Liver (tissue), 3 donors: ENCODE results near the gene ANXA8L1.
"Not testable (repeated sequence)": the region's sequence is repeated elsewhere in the genome, so short reads cannot be mapped to it uniquely, and the experiment has no call there.

ENCODE experiments used
- CTCF ChIP-seq: fragments of 150-350 bp; IDR thresholded peaks from 2 replicates; pipeline ENCODE4 v1.5.1; 2017; ENCODE audit warnings: improper control_type of control experiment, low read depth, low read length; ENCODE audit not compliant: missing input control
- EGR1 ChIP-seq, 2 donors: IDR thresholded peaks; 2 replicates each; pipeline ENCODE4 v1.6.1; 2016 to 2018; ENCODE audit warnings: antibody characterized with exemption in 2 of 2, low read depth in 2 of 2
- FOXA1 ChIP-seq: IDR thresholded peaks from 2 replicates; pipeline ENCODE4 v1.6.1; 2016; ENCODE audit warnings: antibody characterized with exemption
- JUND ChIP-seq, 2 donors: IDR thresholded peaks; 2 replicates each; pipeline ENCODE4 v1.6.1; 2016; ENCODE audit warnings: antibody characterized with exemption in 2 of 2
- MAX ChIP-seq: IDR thresholded peaks from 2 replicates; pipeline ENCODE4 v1.6.1; 2016; ENCODE audit warnings: antibody characterized with exemption
- RAD21 ChIP-seq, 2 donors: IDR thresholded peaks; 2 replicates each; pipeline ENCODE4 v1.6.1; 2016; ENCODE audit warnings: antibody characterized with exemption in 2 of 2, mild to moderate bottlenecking in 2 of 2
- REST ChIP-seq: IDR thresholded peaks from 2 replicates; pipeline ENCODE4 v1.6.1; 2016; ENCODE audit warnings: antibody characterized with exemption, mild to moderate bottlenecking
- TAF1 ChIP-seq: conservative IDR thresholded peaks from 2 replicates; pipeline ENCODE4 v1.6.1; 2016; ENCODE audit warnings: antibody characterized with exemption, mild to moderate bottlenecking
- YY1 ChIP-seq: IDR thresholded peaks from 2 replicates; pipeline ENCODE4 v1.6.1; 2016; ENCODE audit warnings: antibody characterized with exemption, mild to moderate bottlenecking
- ZBTB33 ChIP-seq: IDR thresholded peaks from 2 replicates; pipeline ENCODE4 v1.6.1; 2016; ENCODE audit warnings: antibody characterized with exemption
- donor health status: healthy.
- donor health status: healthy.

- not testable (repeated sequence) for TF ChIP-seq FOXA1; JUND (IDR thresholded peaks at IDR 0.05); YY1; ZBTB33; RAD21 (IDR thresholded peaks at IDR 0.05); CTCF; TAF1; REST; EGR1 (IDR thresholded peaks at IDR 0.05; ENCODE audit: low read depth in 2 of 2); MAX
Observed at GRCh38 chr10:46385858-46386257, 10.3 kb downstream of the ANXA8L1 start.
